Measurements from ENCODE around the gene ELL2. TPM values are rescaled to one million over a fixed set of nuclear protein-coding genes. Genes with fewer than 3 reads are reported as not detected.

Gene ELL2
- total and polyA plus RNA-seq, 10 donors, result 4.3 to 109 (median 66.8) TPM

DNA sequence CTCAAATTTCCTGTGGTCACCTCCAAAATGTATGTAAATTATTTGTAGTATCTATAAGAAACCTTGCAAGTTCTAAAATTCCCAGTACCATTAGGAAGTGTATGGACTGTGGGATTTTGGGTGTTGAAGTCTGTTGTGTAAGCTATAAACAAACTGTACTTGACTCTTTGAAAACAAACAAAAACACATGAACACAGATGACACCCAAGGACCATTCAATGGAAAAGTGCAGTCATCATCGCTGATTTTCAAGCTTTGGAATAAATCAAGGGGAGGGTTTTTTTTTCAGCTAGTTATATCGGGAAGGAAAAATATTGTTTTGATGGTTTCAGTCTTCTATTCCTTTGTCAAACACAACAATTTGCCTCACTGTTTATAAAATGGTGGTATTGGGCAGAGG is 49.6 kb downstream of the ELL2 start:
- Histone ChIP-seq H3K36me3 (peaks cover 0 to 53% (median 6%) of the 10 kb centered on the region in 6 donors), H3K4me3 (no peak overlapping the region), H3K4me1 (peaks cover 6 to 22% (median 12%) of the 10 kb centered on the region in 6 donors), H3K27me3 (replicated peaks in 1 of 7) (no peaks in the 10 kb centered on the region), H3K27ac (no peak overlapping the region), H3K9me3 (no peaks in the 10 kb centered on the region)
- 60 to 98% (median 79%) methylated on average over 2 of the region's 2 CpGs for WGBS, 5 donors
- no peak for DNase-seq
- intact Hi-C loops (cut with DNase I; ENCODE audit: low total_unique reads), result no loop called here
- TF ChIP-seq POLR2AphosphoS5 (IDR thresholded peaks at IDR 0.05) (no peak), POLR2A (IDR thresholded peaks at IDR 0.05) (no peak)
- TF ChIP-seq, protein P1, sequence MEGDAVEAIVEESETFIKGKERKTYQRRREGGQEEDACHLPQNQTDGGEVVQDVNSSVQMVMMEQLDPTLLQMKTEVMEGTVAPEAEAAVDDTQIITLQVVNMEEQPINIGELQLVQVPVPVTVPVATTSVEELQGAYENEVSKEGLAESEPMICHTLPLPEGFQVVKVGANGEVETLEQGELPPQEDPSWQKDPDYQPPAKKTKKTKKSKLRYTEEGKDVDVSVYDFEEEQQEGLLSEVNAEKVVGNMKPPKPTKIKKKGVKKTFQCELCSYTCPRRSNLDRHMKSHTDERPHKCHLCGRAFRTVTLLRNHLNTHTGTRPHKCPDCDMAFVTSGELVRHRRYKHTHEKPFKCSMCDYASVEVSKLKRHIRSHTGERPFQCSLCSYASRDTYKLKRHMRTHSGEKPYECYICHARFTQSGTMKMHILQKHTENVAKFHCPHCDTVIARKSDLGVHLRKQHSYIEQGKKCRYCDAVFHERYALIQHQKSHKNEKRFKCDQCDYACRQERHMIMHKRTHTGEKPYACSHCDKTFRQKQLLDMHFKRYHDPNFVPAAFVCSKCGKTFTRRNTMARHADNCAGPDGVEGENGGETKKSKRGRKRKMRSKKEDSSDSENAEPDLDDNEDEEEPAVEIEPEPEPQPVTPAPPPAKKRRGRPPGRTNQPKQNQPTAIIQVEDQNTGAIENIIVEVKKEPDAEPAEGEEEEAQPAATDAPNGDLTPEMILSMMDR (IDR thresholded peaks at IDR 0.05 in 8 of 11, conservative IDR thresholded peaks at IDR 0.05 in 3 of 11), result no peak

DNA sequence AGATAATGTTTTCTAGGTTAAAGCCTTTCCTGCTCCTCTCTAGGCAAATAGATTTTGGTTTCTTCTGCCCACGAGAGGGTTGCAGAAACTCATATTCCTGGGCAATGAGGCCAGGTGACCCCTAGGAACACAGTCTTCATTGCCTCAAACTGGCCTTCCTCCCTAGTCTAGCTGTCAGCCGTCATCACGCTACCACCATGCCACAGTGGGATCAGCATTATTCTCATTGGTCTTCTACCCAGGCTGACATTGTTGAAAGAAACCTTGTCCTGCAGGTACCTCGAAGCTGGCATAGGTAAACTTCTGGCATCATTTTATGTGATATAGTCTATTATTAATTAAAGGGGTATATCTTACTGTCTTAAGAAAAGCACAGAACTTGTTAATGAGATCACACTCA is 51.1 kb downstream of the ELL2 start:
- H3K27ac ChIP-seq, result no peak overlapping the region
- intact Hi-C loops (cut with DNase I; ENCODE audit: low total_unique reads), result no loop called here
- no peak overlapping the region for H3K4me3 ChIP-seq
- 95 to 98% (median 96%) methylated on average over 4 of the region's 4 CpGs for WGBS, 5 donors
- no peaks in the 10 kb centered on the region for H3K9me3 ChIP-seq
- H3K36me3 ChIP-seq, result peaks cover 0 to 66% (median 13%) of the 10 kb centered on the region in 6 donors
- H3K27me3 ChIP-seq (replicated peaks in 1 of 7), result no peaks in the 10 kb centered on the region
- H3K4me1 ChIP-seq, result peaks cover 0 to 7% (median 0%) of the 10 kb centered on the region in 6 donors
- DNase-seq, result no peak
- TF ChIP-seq, protein P1 (IDR thresholded peaks at IDR 0.05 in 8 of 11, conservative IDR thresholded peaks at IDR 0.05 in 3 of 11), result no peak
- peak in 1 of 3 donors; percentile 15 for TF ChIP-seq POLR2AphosphoS5 (IDR thresholded peaks at IDR 0.05)

DNA sequence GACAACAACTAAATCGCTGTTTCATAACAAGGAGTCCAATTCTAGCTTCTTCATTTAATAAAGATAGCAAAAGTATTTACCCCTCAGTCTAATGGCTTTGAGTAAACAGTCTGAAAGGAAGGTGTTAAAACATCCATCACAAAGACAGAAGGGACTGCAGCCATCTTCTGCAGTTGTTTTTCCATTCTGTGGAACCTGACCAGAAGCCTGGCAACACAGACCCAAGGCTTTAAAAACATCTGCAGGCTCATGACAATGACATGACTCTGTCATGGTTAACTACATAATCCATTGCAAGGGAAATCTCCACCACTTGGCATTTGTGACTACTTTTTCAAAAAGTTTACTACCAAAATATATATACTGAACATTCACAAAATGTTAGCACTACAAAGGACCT is 51.9 kb downstream of the ELL2 start:
- WGBS, 5 donors, result 90 to 98% (median 96%) methylated on average over 1 of the region's 1 CpG
- peaks cover 0 to 68% (median 13%) of the 10 kb centered on the region in 6 donors for H3K36me3 ChIP-seq
- no peak overlapping the region for H3K4me3 ChIP-seq
- H3K4me1 ChIP-seq, result peaks cover 0 to 5% (median 0%) of the 10 kb centered on the region in 6 donors
- no peaks in the 10 kb centered on the region for H3K27me3 ChIP-seq (replicated peaks in 1 of 7)
- TF ChIP-seq POLR2A (IDR thresholded peaks at IDR 0.05) (no peak), POLR2AphosphoS5 (IDR thresholded peaks at IDR 0.05) (no peak)
- TF ChIP-seq, protein P1 (IDR thresholded peaks at IDR 0.05 in 8 of 11, conservative IDR thresholded peaks at IDR 0.05 in 3 of 11), result no peak
- intact Hi-C loops (cut with DNase I; ENCODE audit: low total_unique reads), result no loop called here
- no peaks in the 10 kb centered on the region for H3K9me3 ChIP-seq
- no peak for DNase-seq
- no peak overlapping the region for H3K27ac ChIP-seq

GRCh38 chr5:95908799-95909198 is 52.9 kb downstream of the ELL2 start:
- Histone ChIP-seq H3K9me3 (no peaks in the 10 kb centered on the region), H3K4me3 (no peak overlapping the region), H3K4me1 (peaks cover 0 to 5% (median 0%) of the 10 kb centered on the region in 6 donors), H3K27me3 (replicated peaks in 1 of 7) (no peaks in the 10 kb centered on the region), H3K27ac (no peak overlapping the region), H3K36me3 (peaks cover 0 to 76% (median 13%) of the 10 kb centered on the region in 6 donors)
- TF ChIP-seq POLR2A (IDR thresholded peaks at IDR 0.05), result no peak
- TF ChIP-seq, protein P1 (IDR thresholded peaks at IDR 0.05 in 8 of 11, conservative IDR thresholded peaks at IDR 0.05 in 3 of 11), result no peak
- TF ChIP-seq POLR2AphosphoS5 (IDR thresholded peaks at IDR 0.05), result no peak
- intact Hi-C loops (cut with DNase I; ENCODE audit: low total_unique reads), result no loop called here
- no peak for DNase-seq
